A673 (cell line): ENCODE results near the gene LMTK2. TPM values are rescaled to one million over a fixed set of nuclear protein-coding genes. Genes with fewer than 3 reads are reported as not detected.

ENCODE experiments used
- BruUV-seq: library from RNA; stranded (reverse); fragments of 400-500 nt; replicated peaks from 2 replicates; lab custom pipeline; 2021; lab: Mats Ljungman, UMichigan
- CTCF ChIA-PET: fragments of 300-600 bp; sonication (Branson Sonifier 250); formaldehyde crosslinking; loops from one replicate; lab custom pipeline; 2022; ENCODE audit warnings: antibody characterized with exemption; lab: Charles Lee
- POLR2A ChIA-PET: fragments of 300-600 bp; sonication (Branson Sonifier 250); formaldehyde crosslinking; loops from one replicate; lab custom pipeline; 2022; ENCODE audit warnings: antibody characterized with exemption; ENCODE audit not compliant: low non-redundant PET; lab: Charles Lee
- DNase-seq: peaks from one replicate; pipeline ENCODE4 v3.0.0-alpha.2; 2015; ENCODE audit warnings: low spot score
- H3K27ac ChIP-seq: fragments of 200-600 bp; sonication (generic); 2 replicates; pipeline ENCODE4 v1.5.1; 2016; ENCODE audit warnings: mixed run types, low read depth, mild to moderate bottlenecking, mixed read lengths, antibody characterized with exemption, low read length; ENCODE audit not compliant: poor library complexity, severe bottlenecking
- H3K27me3 ChIP-seq: fragments of 200-600 bp; sonication (generic); replicated peaks from 2 replicates; pipeline ENCODE4 v1.6.1; 2017; ENCODE audit warnings: mixed run types, low read depth, mild to moderate bottlenecking, mixed read lengths, antibody characterized with exemption, low read length; ENCODE audit not compliant: insufficient read depth, poor library complexity
- H3K36me3 ChIP-seq: fragments of 200-600 bp; sonication (generic); 2 replicates; pipeline ENCODE4 v1.6.1; 2016; ENCODE audit warnings: mixed run types, mild to moderate bottlenecking, mixed read lengths, antibody characterized with exemption, low read length; ENCODE audit not compliant: insufficient read depth, poor library complexity, severe bottlenecking
- H3K4me1 ChIP-seq: fragments of 200-600 bp; sonication (generic); 2 replicates; pipeline ENCODE4 v1.6.1; 2017; ENCODE audit warnings: mixed run types, mild to moderate bottlenecking, mixed read lengths, antibody characterized with exemption, low read length; ENCODE audit not compliant: insufficient read depth, poor library complexity, severe bottlenecking
- H3K4me3 ChIP-seq: fragments of 200-600 bp; sonication (generic); 2 replicates; pipeline ENCODE4 v1.5.1; 2016; ENCODE audit warnings: low read depth, mixed run types, mild to moderate bottlenecking, mixed read lengths, low read length; ENCODE audit not compliant: poor library complexity, severe bottlenecking
- H3K9me3 ChIP-seq: fragments of 200-600 bp; sonication (generic); 2 replicates; pipeline ENCODE4 v1.6.1; 2016; ENCODE audit warnings: mixed run types, low read depth, mild to moderate bottlenecking, mixed read lengths, antibody characterized with exemption, low read length; ENCODE audit not compliant: poor library complexity, severe bottlenecking
- EZH2 ChIP-seq: fragments of 200-600 bp; sonication (generic); IDR thresholded peaks from 2 replicates; pipeline ENCODE4 v1.6.1; 2017; ENCODE audit warnings: borderline replicate concordance, low read depth, mild to moderate bottlenecking, mixed read lengths, antibody characterized with exemption, low read length; ENCODE audit not compliant: poor library complexity, severe bottlenecking
- intact Hi-C: fragments of 100-400 bp; cut with micrococcal nuclease; formaldehyde crosslinking; loops from one replicate; pipeline ENCODE4 v1.10.0; 2022; ENCODE audit not compliant: unreplicated experiment
- total RNA-seq: library from RNA; stranded (reverse); gene quantifications from 2 replicates; pipeline ENCODE4 v1.2.3, GENCODE V29; 2021
- TF ChIP-seq, protein P1 (sequence below): fragments of 300-800, 200-600 bp; sonication (generic); conservative IDR thresholded peaks from 2 replicates; pipeline ENCODE4 v1.5.1; 2017; ENCODE audit warnings: low read depth, mild to moderate bottlenecking, antibody characterized with exemption, low read length, moderate library complexity, mixed read lengths

LMTK2 gene
- total RNA-seq, 1 experiment from 2014 or later: 20.6 TPM

DNA sequence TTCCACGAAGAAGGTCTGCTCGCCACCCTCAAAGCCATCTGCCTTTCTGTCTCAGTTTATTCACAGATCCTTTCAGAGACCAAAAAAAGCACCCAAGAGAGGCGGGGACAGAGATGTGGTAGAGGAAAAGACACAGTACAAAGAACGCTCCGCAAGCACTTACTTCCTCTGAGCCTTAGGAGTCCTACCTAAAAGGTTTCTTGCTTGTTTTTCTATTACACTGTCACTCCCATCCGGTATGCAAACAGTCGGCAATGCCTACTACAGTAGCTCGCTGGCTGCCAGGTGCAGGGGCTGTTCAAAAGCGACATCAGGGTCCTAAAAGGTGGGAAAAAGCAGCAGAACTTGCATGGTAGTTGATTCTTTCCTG is 144.6 kb downstream of the LMTK2 start:
- TF ChIP-seq EZH2: no peak
- TF ChIP-seq, protein P1, sequence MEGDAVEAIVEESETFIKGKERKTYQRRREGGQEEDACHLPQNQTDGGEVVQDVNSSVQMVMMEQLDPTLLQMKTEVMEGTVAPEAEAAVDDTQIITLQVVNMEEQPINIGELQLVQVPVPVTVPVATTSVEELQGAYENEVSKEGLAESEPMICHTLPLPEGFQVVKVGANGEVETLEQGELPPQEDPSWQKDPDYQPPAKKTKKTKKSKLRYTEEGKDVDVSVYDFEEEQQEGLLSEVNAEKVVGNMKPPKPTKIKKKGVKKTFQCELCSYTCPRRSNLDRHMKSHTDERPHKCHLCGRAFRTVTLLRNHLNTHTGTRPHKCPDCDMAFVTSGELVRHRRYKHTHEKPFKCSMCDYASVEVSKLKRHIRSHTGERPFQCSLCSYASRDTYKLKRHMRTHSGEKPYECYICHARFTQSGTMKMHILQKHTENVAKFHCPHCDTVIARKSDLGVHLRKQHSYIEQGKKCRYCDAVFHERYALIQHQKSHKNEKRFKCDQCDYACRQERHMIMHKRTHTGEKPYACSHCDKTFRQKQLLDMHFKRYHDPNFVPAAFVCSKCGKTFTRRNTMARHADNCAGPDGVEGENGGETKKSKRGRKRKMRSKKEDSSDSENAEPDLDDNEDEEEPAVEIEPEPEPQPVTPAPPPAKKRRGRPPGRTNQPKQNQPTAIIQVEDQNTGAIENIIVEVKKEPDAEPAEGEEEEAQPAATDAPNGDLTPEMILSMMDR: no peak
- no TSS peak for BruUV-seq

DNA sequence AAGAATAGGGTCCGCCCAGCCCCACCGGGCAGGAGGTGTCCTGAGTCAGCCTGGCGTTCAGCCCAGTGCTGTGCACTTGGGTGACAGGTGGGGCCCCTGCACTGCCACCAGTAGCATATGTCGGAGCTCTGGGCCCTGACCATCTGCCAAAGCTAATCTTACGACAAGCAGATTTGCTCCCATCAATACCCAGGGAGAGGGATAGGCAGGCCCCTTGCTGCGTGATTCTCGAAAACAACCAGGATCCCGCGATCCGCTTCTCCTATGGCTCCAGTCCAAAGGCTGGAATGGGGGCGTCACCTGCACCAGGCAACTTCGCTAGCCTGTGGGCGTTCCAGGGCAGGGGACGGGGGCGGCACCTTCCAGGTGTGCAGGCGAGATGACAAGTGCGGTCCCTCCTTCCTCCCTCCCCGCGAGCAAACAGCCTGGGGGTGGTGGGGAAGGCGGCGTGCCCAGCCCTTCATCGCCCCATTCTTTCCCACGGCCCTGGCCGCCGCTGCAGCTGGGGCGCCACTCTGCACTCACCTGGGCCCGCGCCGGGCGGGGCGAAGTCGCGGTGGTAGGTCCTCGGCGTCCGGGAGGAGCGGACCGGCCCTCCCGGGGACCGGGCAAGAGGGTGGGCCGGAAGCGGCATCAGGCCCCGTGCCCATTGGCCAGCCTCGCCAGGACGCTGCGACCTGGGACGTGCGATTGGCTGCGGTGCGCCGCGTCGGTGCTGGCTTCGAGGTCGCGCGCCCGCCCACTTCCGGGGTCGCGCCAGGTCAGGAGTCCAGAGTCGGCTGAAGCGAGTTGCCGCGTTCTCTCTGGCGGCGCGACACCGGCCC is 145.2 kb downstream of the LMTK2 start, which contains the start of gene TECPR1:
TSS of gene TECPR1 (minus strand) at position 632 of the 824 bp plus-strand sequence. CDS start 6,086 bp downstream, outside the sequence.
- intact Hi-C loops: no loop called here
- Histone ChIP-seq H3K4me1 (peaks cover 4% of the 10 kb centered on the region), H3K27ac (peak within 1 kb of the TSS; percentile 69), H3K4me3 (peak within 1 kb of the TSS; percentile 90), H3K9me3 (no peaks in the 10 kb centered on the region), H3K36me3 (peaks cover under 1% of the 10 kb centered on the region), H3K27me3 (no peaks in the 10 kb centered on the region)
- ChIA-PET CTCF (no interaction called here), POLR2A (no interaction called here)
- DNase-seq: peak; percentile 79
- BruUV-seq: no TSS peak
- TF ChIP-seq, protein P1: no peak
- TF ChIP-seq EZH2: no peak

More for the DNA sequence above, 144.6 kb downstream of the LMTK2 start:
- Histone ChIP-seq H3K27me3 (no peaks in the 10 kb centered on the region), H3K36me3 (no peaks in the 10 kb centered on the region), H3K9me3 (no peaks in the 10 kb centered on the region), H3K27ac (no peak overlapping the region), H3K4me3 (peak overlapping the region; percentile 90), H3K4me1 (peaks cover 4% of the 10 kb centered on the region)
- intact Hi-C loops: no loop called here
- CTCF ChIA-PET: no interaction called here
- no peak for DNase-seq
- POLR2A ChIA-PET: no interaction called here

DNA sequence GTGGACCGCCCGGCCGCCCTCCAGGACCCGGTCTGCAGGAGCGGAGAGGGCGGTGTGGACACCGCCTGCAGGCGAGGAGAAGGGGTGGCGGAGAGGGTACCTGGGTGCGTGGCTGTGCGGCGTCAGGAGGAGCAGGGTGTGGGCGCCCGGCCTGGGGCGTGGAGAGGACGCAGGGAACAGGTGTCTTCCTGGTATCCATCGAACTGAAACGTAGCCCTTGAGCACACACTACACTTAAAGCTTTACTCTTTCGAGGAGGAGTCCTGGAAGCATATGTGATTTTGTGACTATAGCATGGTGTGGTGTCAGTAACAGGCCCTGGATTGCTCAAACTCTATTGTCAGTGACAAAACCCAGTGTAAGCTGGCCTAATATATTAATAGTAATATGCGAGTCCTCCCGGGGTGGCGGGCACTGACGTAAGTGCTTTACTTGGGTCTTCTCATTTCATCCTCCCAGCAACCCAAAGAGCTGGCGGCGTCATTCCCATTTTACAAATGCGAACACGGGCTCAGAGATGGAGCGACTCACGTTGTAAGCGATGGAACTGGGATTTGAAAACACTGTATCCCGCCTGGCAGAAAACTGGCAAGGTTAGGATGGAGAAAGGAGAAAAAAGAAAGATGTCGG is 145.9 kb downstream of the LMTK2 start:
- ChIA-PET POLR2A (no interaction called here), CTCF (no interaction called here)
- Histone ChIP-seq H3K4me1 (peaks cover 4% of the 10 kb centered on the region), H3K27me3 (no peaks in the 10 kb centered on the region), H3K4me3 (peak overlapping the region; percentile 90), H3K27ac (peak overlapping the region; percentile 69), H3K36me3 (peaks cover 3% of the 10 kb centered on the region), H3K9me3 (no peaks in the 10 kb centered on the region)
- no peak for DNase-seq
- no TSS peak for BruUV-seq
- TF ChIP-seq EZH2: no peak
- TF ChIP-seq, protein P1: no peak
- intact Hi-C loops: no loop called here
